PC-9 (cell line): ENCODE measurements around the gene PPP1R2.

ENCODE experiments used
- EZH2 ChIP-seq: fragments of 200-600 bp; sonication (generic); IDR thresholded peaks from 2 replicates; pipeline ENCODE4 v1.8.0; 2017; ENCODE audit warnings: antibody characterized with exemption, low read depth
- TF ChIP-seq, protein P1 (sequence below): fragments of 200-600 bp; sonication (generic); conservative IDR thresholded peaks from 2 replicates; pipeline ENCODE4 v1.6.1; 2017; ENCODE audit warnings: mixed run types, antibody characterized with exemption, mild to moderate bottlenecking, moderate library complexity

DNA sequence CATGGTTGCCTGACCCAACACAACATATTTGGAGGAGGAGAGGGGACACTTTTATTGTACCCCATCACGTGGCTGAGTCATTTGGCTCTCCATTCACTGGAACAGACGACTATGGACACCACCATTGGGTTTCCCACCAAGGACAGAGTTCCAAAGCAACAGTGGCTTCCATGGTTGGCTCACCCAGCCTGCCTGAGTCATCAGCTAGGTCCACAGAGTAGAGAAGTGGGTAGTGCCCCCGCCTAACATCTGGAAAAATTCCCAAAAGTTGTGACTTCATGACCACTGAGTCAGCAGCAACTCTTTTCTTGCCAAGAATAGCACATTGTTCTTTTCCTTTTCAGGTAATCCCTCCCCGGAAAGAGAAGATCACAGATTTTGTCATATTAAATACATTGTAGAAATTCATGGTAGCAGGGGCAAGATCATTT lies 3.0 kb upstream of the PPP1R2 start:
- no peak for TF ChIP-seq EZH2
- TF ChIP-seq, protein P1, sequence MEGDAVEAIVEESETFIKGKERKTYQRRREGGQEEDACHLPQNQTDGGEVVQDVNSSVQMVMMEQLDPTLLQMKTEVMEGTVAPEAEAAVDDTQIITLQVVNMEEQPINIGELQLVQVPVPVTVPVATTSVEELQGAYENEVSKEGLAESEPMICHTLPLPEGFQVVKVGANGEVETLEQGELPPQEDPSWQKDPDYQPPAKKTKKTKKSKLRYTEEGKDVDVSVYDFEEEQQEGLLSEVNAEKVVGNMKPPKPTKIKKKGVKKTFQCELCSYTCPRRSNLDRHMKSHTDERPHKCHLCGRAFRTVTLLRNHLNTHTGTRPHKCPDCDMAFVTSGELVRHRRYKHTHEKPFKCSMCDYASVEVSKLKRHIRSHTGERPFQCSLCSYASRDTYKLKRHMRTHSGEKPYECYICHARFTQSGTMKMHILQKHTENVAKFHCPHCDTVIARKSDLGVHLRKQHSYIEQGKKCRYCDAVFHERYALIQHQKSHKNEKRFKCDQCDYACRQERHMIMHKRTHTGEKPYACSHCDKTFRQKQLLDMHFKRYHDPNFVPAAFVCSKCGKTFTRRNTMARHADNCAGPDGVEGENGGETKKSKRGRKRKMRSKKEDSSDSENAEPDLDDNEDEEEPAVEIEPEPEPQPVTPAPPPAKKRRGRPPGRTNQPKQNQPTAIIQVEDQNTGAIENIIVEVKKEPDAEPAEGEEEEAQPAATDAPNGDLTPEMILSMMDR: no peak
